ENCODE results near the gene ALDH5A1. TPM values are rescaled to one million over a fixed set of nuclear protein-coding genes. Genes with fewer than 3 reads are reported as not detected.

ALDH5A1 gene
- total RNA-seq, 2 donors from 2014 or later, result 11.1 to 22.6 TPM

GRCh38 chr6:24448828-24449525 is 45.8 kb upstream of the ALDH5A1 start:
- Histone ChIP-seq H3K27ac (no peak overlapping the region), H3K27me3 (replicated peaks; ENCODE audit: insufficient read depth) (no peaks in the 10 kb centered on the region), H3K9me3 (no peaks in the 10 kb centered on the region), H3K4me1 (replicated peaks) (no peaks in the 10 kb centered on the region), H3K36me3 (no peaks in the 10 kb centered on the region), H3K4me3 (no peak overlapping the region)
- DNase-seq (ENCODE audit: low spot score), result no peak
- intact Hi-C loops (cut with DNase I), result no loop called here
- WGBS, result 74% methylated on average over 9 of the region's 9 CpGs
- TF ChIP-seq, protein P1, sequence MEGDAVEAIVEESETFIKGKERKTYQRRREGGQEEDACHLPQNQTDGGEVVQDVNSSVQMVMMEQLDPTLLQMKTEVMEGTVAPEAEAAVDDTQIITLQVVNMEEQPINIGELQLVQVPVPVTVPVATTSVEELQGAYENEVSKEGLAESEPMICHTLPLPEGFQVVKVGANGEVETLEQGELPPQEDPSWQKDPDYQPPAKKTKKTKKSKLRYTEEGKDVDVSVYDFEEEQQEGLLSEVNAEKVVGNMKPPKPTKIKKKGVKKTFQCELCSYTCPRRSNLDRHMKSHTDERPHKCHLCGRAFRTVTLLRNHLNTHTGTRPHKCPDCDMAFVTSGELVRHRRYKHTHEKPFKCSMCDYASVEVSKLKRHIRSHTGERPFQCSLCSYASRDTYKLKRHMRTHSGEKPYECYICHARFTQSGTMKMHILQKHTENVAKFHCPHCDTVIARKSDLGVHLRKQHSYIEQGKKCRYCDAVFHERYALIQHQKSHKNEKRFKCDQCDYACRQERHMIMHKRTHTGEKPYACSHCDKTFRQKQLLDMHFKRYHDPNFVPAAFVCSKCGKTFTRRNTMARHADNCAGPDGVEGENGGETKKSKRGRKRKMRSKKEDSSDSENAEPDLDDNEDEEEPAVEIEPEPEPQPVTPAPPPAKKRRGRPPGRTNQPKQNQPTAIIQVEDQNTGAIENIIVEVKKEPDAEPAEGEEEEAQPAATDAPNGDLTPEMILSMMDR (IDR thresholded peaks at IDR 0.05), result no peak
- TF ChIP-seq POLR2AphosphoS5 (IDR thresholded peaks at IDR 0.05), result no peak
- TF ChIP-seq POLR2A (IDR thresholded peaks at IDR 0.05), result no peak

GRCh38 chr6:24451581-24452388 is 43.0 kb upstream of the ALDH5A1 start:
- intact Hi-C loops (cut with DNase I), result no loop called here
- no peaks in the 10 kb centered on the region for H3K9me3 ChIP-seq
- WGBS, result 67% methylated on average over 13 of the region's 13 CpGs
- TF ChIP-seq, protein P1 (IDR thresholded peaks at IDR 0.05), result no peak
- no peak for TF ChIP-seq POLR2AphosphoS5 (IDR thresholded peaks at IDR 0.05)
- no peak for TF ChIP-seq POLR2A (IDR thresholded peaks at IDR 0.05)
- no peaks in the 10 kb centered on the region for H3K36me3 ChIP-seq
- H3K27ac ChIP-seq, result no peak overlapping the region
- H3K4me3 ChIP-seq, result no peak overlapping the region
- H3K27me3 ChIP-seq (replicated peaks; ENCODE audit: insufficient read depth), result no peaks in the 10 kb centered on the region
- H3K4me1 ChIP-seq (replicated peaks), result no peaks in the 10 kb centered on the region
- DNase-seq (ENCODE audit: low spot score), result no peak

DNA sequence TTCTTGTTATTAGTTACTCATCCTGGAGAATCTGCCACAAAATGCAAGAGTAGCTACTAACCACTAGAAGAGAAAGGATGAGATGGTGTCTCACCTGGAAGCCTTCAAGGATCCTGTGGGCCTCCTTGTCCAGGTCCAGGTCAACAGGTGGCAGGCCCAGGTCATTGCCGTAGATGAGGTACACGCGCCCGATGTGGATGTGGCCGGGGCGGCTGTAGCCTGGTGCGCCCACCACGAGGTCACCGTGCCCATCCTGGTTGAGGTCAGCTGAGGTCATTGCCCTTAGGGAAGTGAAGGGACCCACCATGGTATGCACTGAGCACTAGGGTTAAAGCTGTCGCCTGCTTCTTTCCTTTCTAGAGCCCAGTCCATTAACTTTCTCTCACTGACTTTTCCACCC is 40.8 kb upstream of the ALDH5A1 start:
- no peaks in the 10 kb centered on the region for H3K9me3 ChIP-seq
- DNase-seq (ENCODE audit: low spot score), result no peak
- intact Hi-C loops (cut with DNase I), result no loop called here
- 99% methylated on average over 10 of the region's 10 CpGs for WGBS
- H3K36me3 ChIP-seq, result no peaks in the 10 kb centered on the region
- no peak overlapping the region for H3K27ac ChIP-seq
- no peak overlapping the region for H3K4me3 ChIP-seq
- H3K4me1 ChIP-seq (replicated peaks), result no peaks in the 10 kb centered on the region
- no peaks in the 10 kb centered on the region for H3K27me3 ChIP-seq (replicated peaks; ENCODE audit: insufficient read depth)
- TF ChIP-seq, protein P1 (IDR thresholded peaks at IDR 0.05), result no peak
- TF ChIP-seq POLR2AphosphoS5 (IDR thresholded peaks at IDR 0.05), result no peak
- TF ChIP-seq POLR2A (IDR thresholded peaks at IDR 0.05), result no peak

DNA sequence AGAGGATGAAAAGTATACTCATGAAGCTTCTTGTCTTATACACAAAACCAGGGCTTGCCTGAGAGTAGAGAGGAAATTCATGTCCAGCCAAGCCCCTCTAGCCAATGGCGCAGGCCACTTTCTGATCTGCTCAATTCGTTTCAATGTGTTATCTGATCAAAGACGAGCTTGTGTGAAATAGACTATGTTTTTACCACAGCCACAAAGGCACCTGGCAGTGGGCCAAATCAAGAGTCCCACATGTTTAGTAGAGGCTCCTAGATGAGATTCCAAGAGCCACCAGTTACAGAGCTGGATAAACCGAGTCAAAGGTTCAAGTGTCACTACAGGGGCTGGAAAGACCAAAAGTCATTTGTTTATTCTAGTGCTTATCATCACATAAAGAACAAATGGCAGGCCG is 40.3 kb upstream of the ALDH5A1 start:
- no peak for DNase-seq (ENCODE audit: low spot score)
- H3K4me3 ChIP-seq, result no peak overlapping the region
- no peaks in the 10 kb centered on the region for H3K27me3 ChIP-seq (replicated peaks; ENCODE audit: insufficient read depth)
- no peaks in the 10 kb centered on the region for H3K9me3 ChIP-seq
- H3K36me3 ChIP-seq, result no peaks in the 10 kb centered on the region
- no peak for TF ChIP-seq POLR2A (IDR thresholded peaks at IDR 0.05)
- no peaks in the 10 kb centered on the region for H3K4me1 ChIP-seq (replicated peaks)
- H3K27ac ChIP-seq, result no peak overlapping the region
- intact Hi-C loops (cut with DNase I), result no loop called here
- WGBS, result 82% methylated on average over 5 of the region's 5 CpGs

DNA sequence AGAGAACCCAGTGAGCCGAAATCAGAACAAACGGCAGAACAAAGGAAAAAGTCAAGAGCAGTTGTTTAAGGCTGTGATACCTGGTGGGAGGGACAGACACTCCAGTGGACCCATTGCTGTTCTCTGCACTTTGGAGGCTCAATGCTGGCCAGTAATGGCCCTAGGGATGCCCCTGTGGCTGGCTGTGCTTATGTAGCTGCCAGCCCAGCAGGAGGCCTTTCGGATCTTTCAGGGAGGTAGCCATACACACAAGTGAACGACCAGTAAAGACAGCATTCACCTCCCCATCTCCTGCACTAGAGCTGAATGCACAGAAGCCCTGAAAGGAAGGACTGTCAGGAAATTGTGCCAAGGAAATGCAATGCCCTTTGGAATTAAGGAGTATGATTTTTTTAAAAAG is 39.7 kb upstream of the ALDH5A1 start:
- WGBS, result 84% methylated on average over 4 of the region's 4 CpGs

More for the DNA sequence above, 39.7 kb upstream of the ALDH5A1 start:
- Histone ChIP-seq H3K36me3 (no peaks in the 10 kb centered on the region), H3K9me3 (no peaks in the 10 kb centered on the region), H3K27me3 (replicated peaks; ENCODE audit: insufficient read depth) (no peaks in the 10 kb centered on the region), H3K4me3 (no peak overlapping the region), H3K27ac (no peak overlapping the region), H3K4me1 (replicated peaks) (no peaks in the 10 kb centered on the region)
- intact Hi-C loops (cut with DNase I), result no loop called here
- no peak for DNase-seq (ENCODE audit: low spot score)
- TF ChIP-seq, protein P1 (IDR thresholded peaks at IDR 0.05), result no peak
- no peak for TF ChIP-seq POLR2A (IDR thresholded peaks at IDR 0.05)
- no peak for TF ChIP-seq POLR2AphosphoS5 (IDR thresholded peaks at IDR 0.05)
